Measurements from ENCODE around the gene TAS2R41. TPM values are rescaled to one million over a fixed set of nuclear protein-coding genes. Genes with fewer than 3 reads are reported as not detected.

The TAS2R41 gene
- total and polyA plus RNA-seq, 2 experiments from 2014 or later, result not detected

DNA sequence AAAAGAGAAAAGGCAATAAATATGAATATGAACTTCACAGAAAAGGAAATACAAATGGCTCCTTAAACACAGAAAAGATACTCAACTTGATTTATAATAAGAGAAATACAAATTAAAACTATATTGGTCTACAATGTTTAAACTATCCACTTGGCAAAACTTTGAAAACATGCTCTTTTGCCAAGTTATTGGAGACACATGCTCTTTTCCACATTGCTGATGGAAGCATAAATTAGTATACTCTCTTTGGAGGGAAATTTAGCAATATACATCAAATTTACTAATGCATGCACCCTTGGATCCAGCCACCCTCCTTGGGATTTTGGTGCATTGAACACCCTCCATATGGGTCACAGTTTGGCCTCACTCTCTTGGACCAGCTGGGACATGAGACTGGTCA is 26.6 kb upstream of the TAS2R41 start:
- Histone ChIP-seq H3K4me1 (ENCODE audit: low read depth) (no peaks in the 10 kb centered on the region), H3K9me3 (ENCODE audit: low read depth) (no peaks in the 10 kb centered on the region), H3K27me3 (no peaks in the 10 kb centered on the region), H3K27ac (no peak overlapping the region), H3K4me3 (no peak overlapping the region), H3K36me3 (no peaks in the 10 kb centered on the region)
- no peak for DNase-seq (ENCODE audit: low read depth in 1 of 2, low spot score in 1 of 2)
- TF ChIP-seq, protein P1, sequence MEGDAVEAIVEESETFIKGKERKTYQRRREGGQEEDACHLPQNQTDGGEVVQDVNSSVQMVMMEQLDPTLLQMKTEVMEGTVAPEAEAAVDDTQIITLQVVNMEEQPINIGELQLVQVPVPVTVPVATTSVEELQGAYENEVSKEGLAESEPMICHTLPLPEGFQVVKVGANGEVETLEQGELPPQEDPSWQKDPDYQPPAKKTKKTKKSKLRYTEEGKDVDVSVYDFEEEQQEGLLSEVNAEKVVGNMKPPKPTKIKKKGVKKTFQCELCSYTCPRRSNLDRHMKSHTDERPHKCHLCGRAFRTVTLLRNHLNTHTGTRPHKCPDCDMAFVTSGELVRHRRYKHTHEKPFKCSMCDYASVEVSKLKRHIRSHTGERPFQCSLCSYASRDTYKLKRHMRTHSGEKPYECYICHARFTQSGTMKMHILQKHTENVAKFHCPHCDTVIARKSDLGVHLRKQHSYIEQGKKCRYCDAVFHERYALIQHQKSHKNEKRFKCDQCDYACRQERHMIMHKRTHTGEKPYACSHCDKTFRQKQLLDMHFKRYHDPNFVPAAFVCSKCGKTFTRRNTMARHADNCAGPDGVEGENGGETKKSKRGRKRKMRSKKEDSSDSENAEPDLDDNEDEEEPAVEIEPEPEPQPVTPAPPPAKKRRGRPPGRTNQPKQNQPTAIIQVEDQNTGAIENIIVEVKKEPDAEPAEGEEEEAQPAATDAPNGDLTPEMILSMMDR (IDR thresholded peaks at IDR 0.05; ENCODE audit: low read depth, low read length), result no peak

DNA sequence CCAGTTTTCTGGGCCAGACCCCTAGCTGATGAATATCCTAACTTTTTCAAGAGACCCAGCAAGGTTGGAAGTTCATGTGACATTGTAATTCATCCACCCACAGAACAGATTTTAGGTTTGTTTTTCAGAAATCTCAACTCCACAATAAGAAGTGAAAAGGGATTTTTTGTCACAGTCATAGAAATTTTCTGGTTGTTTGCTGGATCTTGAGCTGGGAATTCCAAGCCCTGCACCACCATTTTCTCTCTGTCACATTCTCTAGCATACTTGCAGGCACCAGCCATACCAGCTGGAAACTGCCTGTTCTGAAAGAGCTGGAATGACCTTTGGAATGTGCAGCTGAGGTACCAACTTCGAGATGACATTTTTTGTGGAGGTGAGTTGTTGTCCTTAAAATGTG is 25.9 kb upstream of the TAS2R41 start:
- H3K9me3 ChIP-seq (ENCODE audit: low read depth), result no peaks in the 10 kb centered on the region
- no peak overlapping the region for H3K27ac ChIP-seq
- H3K4me3 ChIP-seq, result no peak overlapping the region
- DNase-seq (ENCODE audit: low read depth in 1 of 2, low spot score in 1 of 2), result no peak
- TF ChIP-seq, protein P1 (IDR thresholded peaks at IDR 0.05; ENCODE audit: low read depth, low read length), result no peak
- no peaks in the 10 kb centered on the region for H3K4me1 ChIP-seq (ENCODE audit: low read depth)
- no peaks in the 10 kb centered on the region for H3K27me3 ChIP-seq
- no peaks in the 10 kb centered on the region for H3K36me3 ChIP-seq

DNA sequence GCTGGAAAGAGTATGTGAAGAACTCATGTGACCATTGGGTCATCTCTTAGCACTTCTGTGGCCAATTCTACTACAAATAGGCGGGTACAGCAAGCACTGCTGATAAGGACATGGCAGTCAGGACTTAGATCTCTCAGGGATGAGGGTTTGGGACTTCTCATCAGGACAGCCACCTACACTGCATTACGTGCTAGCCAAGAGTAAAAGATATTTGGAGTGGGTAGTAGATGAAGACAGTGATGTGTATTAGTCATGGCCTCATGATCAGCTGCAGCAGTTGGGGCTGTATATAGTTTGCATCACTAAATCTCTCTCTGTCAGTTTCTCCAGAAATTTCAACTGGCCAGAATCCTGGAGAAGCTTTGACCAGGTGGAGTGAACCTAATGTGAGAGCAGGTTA is 25.2 kb upstream of the TAS2R41 start:
- no peaks in the 10 kb centered on the region for H3K4me1 ChIP-seq (ENCODE audit: low read depth)
- no peak overlapping the region for H3K27ac ChIP-seq
- no peaks in the 10 kb centered on the region for H3K9me3 ChIP-seq (ENCODE audit: low read depth)
- no peak for DNase-seq (ENCODE audit: low read depth in 1 of 2, low spot score in 1 of 2)
- TF ChIP-seq, protein P1 (IDR thresholded peaks at IDR 0.05; ENCODE audit: low read depth, low read length), result no peak
- H3K36me3 ChIP-seq, result no peaks in the 10 kb centered on the region
- no peak overlapping the region for H3K4me3 ChIP-seq
- no peaks in the 10 kb centered on the region for H3K27me3 ChIP-seq

DNA sequence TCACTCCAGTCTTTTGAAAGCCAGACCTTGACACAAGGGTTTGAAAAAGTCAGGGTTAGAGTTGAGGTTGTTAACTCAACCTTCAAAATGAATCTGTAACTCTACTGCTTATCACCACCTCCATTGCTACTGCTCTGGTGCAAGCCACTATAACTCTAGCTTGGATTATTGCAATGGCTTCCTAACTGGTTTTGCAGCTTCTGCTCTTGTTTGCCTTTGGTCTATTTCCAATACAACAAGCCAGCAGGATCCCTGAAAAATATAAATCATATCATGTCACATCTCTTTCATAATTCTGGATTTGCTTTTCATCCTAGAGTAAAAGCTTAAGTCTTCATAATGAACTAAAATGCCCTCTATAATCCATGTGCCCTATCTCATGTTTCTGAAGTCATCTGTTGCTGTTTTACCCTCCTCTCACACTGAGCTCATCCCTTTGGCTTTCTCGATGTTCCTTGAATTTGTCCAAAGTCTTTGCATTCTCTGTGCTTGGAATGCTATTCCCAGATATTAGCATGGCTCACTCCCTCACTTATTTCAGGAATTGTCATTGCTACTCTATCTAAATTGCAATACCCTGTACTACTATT is 23.5 kb upstream of the TAS2R41 start:
- Histone ChIP-seq H3K36me3 (no peaks in the 10 kb centered on the region), H3K4me1 (ENCODE audit: low read depth) (no peaks in the 10 kb centered on the region), H3K27ac (no peak overlapping the region), H3K9me3 (ENCODE audit: low read depth) (no peaks in the 10 kb centered on the region), H3K27me3 (no peaks in the 10 kb centered on the region), H3K4me3 (no peak overlapping the region)
- no peak for DNase-seq (ENCODE audit: low read depth in 1 of 2, low spot score in 1 of 2)
- TF ChIP-seq, protein P1 (IDR thresholded peaks at IDR 0.05; ENCODE audit: low read depth, low read length), result no peak

DNA sequence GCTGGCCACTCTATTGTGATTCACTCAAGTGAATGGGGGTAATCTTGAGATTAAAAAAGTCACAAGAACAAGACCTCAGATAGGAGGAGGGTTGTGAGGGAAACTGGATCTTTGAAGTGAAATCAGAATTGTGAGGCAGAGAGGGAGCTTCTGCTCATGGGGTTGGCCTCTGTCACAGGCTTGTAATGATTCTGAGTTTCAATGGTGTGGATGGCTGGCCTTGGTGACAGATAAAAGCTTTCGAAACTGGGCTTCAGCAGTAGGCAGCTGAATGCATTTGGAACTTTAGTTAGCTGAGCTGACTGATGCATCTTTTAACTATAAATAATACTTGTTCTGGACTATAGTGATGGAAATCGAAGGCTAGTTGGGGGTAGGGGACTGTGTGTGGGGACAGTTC is 22.2 kb upstream of the TAS2R41 start:
- Histone ChIP-seq H3K36me3 (no peaks in the 10 kb centered on the region), H3K9me3 (ENCODE audit: low read depth) (no peaks in the 10 kb centered on the region), H3K27me3 (no peaks in the 10 kb centered on the region), H3K4me3 (no peak overlapping the region), H3K4me1 (ENCODE audit: low read depth) (no peaks in the 10 kb centered on the region), H3K27ac (no peak overlapping the region)
- TF ChIP-seq, protein P1 (IDR thresholded peaks at IDR 0.05; ENCODE audit: low read depth, low read length), result no peak
- DNase-seq (ENCODE audit: low read depth in 1 of 2, low spot score in 1 of 2), result no peak
